ENCODE results near the gene NRG3.

GRCh38 chr10:81838950-81839349 is 36.0 kb upstream of the NRG3 start:
- no peak for TF ChIP-seq CTCF (IDR thresholded peaks at IDR 0.05)
- no peak for TF ChIP-seq POLR2A (IDR thresholded peaks at IDR 0.05)
